GM12878 (cell line): Measurements from ENCODE around the gene MXRA7. TPM values are rescaled to one million over a fixed set of nuclear protein-coding genes. Genes with fewer than 3 reads are reported as not detected.

Experiments used
- ATAC-seq: fragments of 200-7000 bp; cut with Tn5 transposase; 3 replicates; pipeline ENCODE4 v1.9.1; 2020; ENCODE audit warnings: mild to moderate bottlenecking, moderate library complexity
- BruUV-seq: library from RNA; stranded (reverse); fragments of 400-500 nt; replicated peaks from 2 replicates; lab custom pipeline; 2021; lab: Mats Ljungman, UMichigan
- CTCF ChIA-PET: fragments of 300-600 bp; sonication (Branson Sonifier 250); formaldehyde crosslinking; extraction: SDS; loops from one replicate; lab custom pipeline; 2021; ENCODE audit warnings: inconsistent platforms; lab: Yijun Ruan, JAX
- POLR2A ChIA-PET: fragments of 350-600 bp; formaldehyde crosslinking; extraction: SDS; loops from one replicate; lab custom pipeline; 2021; ENCODE audit warnings: inconsistent platforms; lab: Charles Lee
- RAD21 ChIA-PET: fragments of 300-600 bp; sonication (Branson Sonifier 250); formaldehyde crosslinking; loops from one replicate; lab custom pipeline; 2023; ENCODE audit warnings: antibody characterized with exemption; ENCODE audit not compliant: unreplicated experiment; lab: Charles Lee
- SMC1A ChIA-PET: fragments of 300-600 bp; sonication (Branson Sonifier 250); formaldehyde crosslinking; loops from one replicate; lab custom pipeline; 2023; ENCODE audit not compliant: unreplicated experiment, uncharacterized antibody; lab: Charles Lee
- DNase-seq: peaks from one replicate; pipeline ENCODE4 v3.0.0-alpha.2; 2011; ENCODE audit warnings: low read depth, low spot score
- FAIRE-seq: peaks from 3 replicates; lab custom pipeline; 2011; peaks lifted over from hg19 to GRCh38; lab: Jason Lieb, UNC
- H2AFZ ChIP-seq: 2 replicates; pipeline ENCODE4 v1.6.0; 2011; ENCODE audit warnings: low read depth, low read length, control low read depth; ENCODE audit not compliant: control insufficient read depth
- H3K27ac ChIP-seq: 2 replicates; pipeline ENCODE4 v1.5.1; 2011; ENCODE audit warnings: control low read depth; ENCODE audit not compliant: control insufficient read depth, insufficient read depth
- H3K27me3 ChIP-seq, 2 experiments: replicated peaks in 1 of 2; 2 replicates each; pipeline versions ENCODE4 v1.6.0 to v1.6.1; 2011; ENCODE audit warnings: low read length in 1 of 2; ENCODE audit not compliant: control insufficient read depth in 2 of 2, insufficient read depth in 2 of 2
- H3K36me3 ChIP-seq, 2 experiments: 2 replicates each; pipeline ENCODE4 v1.5.1; 2011; ENCODE audit warnings: low read length in 1 of 2; ENCODE audit not compliant: control insufficient read depth in 2 of 2, insufficient read depth in 2 of 2
- H3K4me1 ChIP-seq: 2 replicates; pipeline ENCODE4 v1.6.1; 2011; ENCODE audit warnings: mild to moderate bottlenecking, low read length, moderate library complexity, mixed read lengths; ENCODE audit not compliant: control insufficient read depth, insufficient read depth
- H3K4me2 ChIP-seq: 2 replicates; pipeline ENCODE4 v1.6.0; 2011; ENCODE audit warnings: control low read depth; ENCODE audit not compliant: control insufficient read depth, insufficient read depth
- H3K4me3 ChIP-seq: fragments of 200-600 bp; sonication (generic); 2 replicates; pipeline ENCODE4 v1.5.1; 2016
- H3K79me2 ChIP-seq: 2 replicates; pipeline ENCODE4 v1.6.0; 2011; ENCODE audit warnings: low read length; ENCODE audit not compliant: control insufficient read depth, insufficient read depth
- H3K9ac ChIP-seq: 2 replicates; pipeline ENCODE4 v1.8.0; 2011; ENCODE audit warnings: low read length, control low read depth, mixed read lengths; ENCODE audit not compliant: control insufficient read depth, insufficient read depth
- H3K9me3 ChIP-seq: replicated peaks from 3 replicates; pipeline ENCODE4 v1.5.1; 2011; ENCODE audit warnings: mild to moderate bottlenecking, low read length; ENCODE audit not compliant: control insufficient read depth, insufficient read depth
- H4K20me1 ChIP-seq: 2 replicates; pipeline ENCODE4 v1.6.0; 2011; ENCODE audit not compliant: control insufficient read depth, insufficient read depth
- ATF2 ChIP-seq: IDR thresholded peaks from 2 replicates; pipeline ENCODE4 v1.6.1; 2012; ENCODE audit warnings: low read length, inconsistent platforms
- CEBPZ ChIP-seq: fragments of 150-350 bp; IDR thresholded peaks from 2 replicates; pipeline ENCODE4 v1.6.1; 2016; ENCODE audit warnings: low read depth, low read length
- CTCF ChIP-seq, 3 experiments: IDR thresholded peaks in 2 of 3; conservative IDR thresholded peaks in 1 of 3; 2 replicates each; pipeline ENCODE4 v1.5.1; 2011; ENCODE audit warnings: low read depth in 3 of 3, low read length in 3 of 3, mild to moderate bottlenecking in 3 of 3, control low read depth in 2 of 3, moderate library complexity in 2 of 3, inconsistent platforms in 1 of 3, mixed read lengths in 1 of 3; ENCODE audit not compliant: control insufficient read depth in 2 of 3, insufficient read depth in 1 of 3; ENCODE audit errors: extremely low read depth in 1 of 3
- E2F4 ChIP-seq: IDR thresholded peaks from 2 replicates; pipeline ENCODE4 v1.6.1; 2012; ENCODE audit warnings: low read depth, low read length, improper control_type of control experiment
- EP300 ChIP-seq, 2 experiments: fragments of 150-350 bp in 1 of 2; IDR thresholded peaks; 2 replicates each; pipeline ENCODE4 v1.6.1; 2011 to 2012; ENCODE audit warnings: low read depth in 2 of 2, low read length in 2 of 2, borderline replicate concordance in 1 of 2, improper control_type of control experiment in 1 of 2, inconsistent platforms in 1 of 2; ENCODE audit not compliant: control insufficient read depth in 1 of 2
- IRF3 ChIP-seq: fragments of 450-650 bp; IDR thresholded peaks from 2 replicates; pipeline ENCODE4 v1.6.1; 2014; ENCODE audit warnings: mild to moderate bottlenecking
- IRF5 ChIP-seq: fragments of 450-650 bp; IDR thresholded peaks from 2 replicates; pipeline ENCODE4 v1.6.1; 2017; ENCODE audit warnings: borderline replicate concordance
- NRF1 ChIP-seq: conservative IDR thresholded peaks from 2 replicates; pipeline ENCODE4 v1.6.1; 2011; ENCODE audit warnings: mild to moderate bottlenecking, low read depth, low read length, improper control_type of control experiment
- RUNX3 ChIP-seq: IDR thresholded peaks from 2 replicates; pipeline ENCODE4 v1.6.1; 2012; ENCODE audit warnings: low read length, inconsistent platforms
- TARDBP ChIP-seq: IDR thresholded peaks from 2 replicates; pipeline ENCODE4 v1.6.1; 2016; ENCODE audit warnings: borderline replicate concordance
- ZNF217 ChIP-seq: fragments of 450-650 bp; IDR thresholded peaks from 2 replicates; pipeline ENCODE4 v1.6.1; 2017; ENCODE audit warnings: antibody characterized with exemption, mild to moderate bottlenecking
- ZSCAN29 ChIP-seq: fragments of 450-650 bp; IDR thresholded peaks from 2 replicates; pipeline ENCODE4 v1.6.1; 2017; ENCODE audit warnings: mild to moderate bottlenecking, moderate library complexity
- WGBS: methylation state at CpG from one replicate; pipeline ENCODE4 v1.1.6; 2016; ENCODE audit warnings: low lambda C conversion rate; ENCODE audit not compliant: insufficient replicate concordance, insufficient coverage; ENCODE audit errors: missing lambda C conversion rate; 5-methylcytosine and 5-hydroxymethylcytosine counted together
- in situ Hi-C: fragments of 300-500 bp; cut with MboI; formaldehyde crosslinking; loops from 9 replicates; pipeline ENCODE4 v1.14.3; 2018; ENCODE audit warnings: mixed read lengths
- intact Hi-C: fragments of 100-400 bp; cut with micrococcal nuclease; formaldehyde crosslinking; loops from one replicate; pipeline ENCODE4 v1.14.2; 2022; ENCODE audit not compliant: unreplicated experiment
- polyA plus RNA-seq, 11 experiments: library from polyadenylated mRNA; depleted of rRNA in 4 of 11; unstranded in 6 of 11; stranded (reverse) in 5 of 11; fragments of >200 nt; fragmentation: Nextera tagmentation in 4 of 11; fragmentation: Illumina TruSeq in 1 of 11; extraction: Ambion mirVana in 4 of 11; extraction: Trizol in 1 of 11; gene quantifications; 1 replicate in 1 of 11; 2 replicates in 10 of 11; pipeline versions ENCODE4 v1.2.1 to v1.2.3, GENCODE V29; 2011 to 2016; ENCODE audit warnings: inconsistent platforms in 2 of 11, missing spikeins in 2 of 11, low read depth in 1 of 11
- total RNA-seq, 4 experiments: library from RNA; depleted of rRNA in 3 of 4; stranded (reverse); fragments of >200 nt in 3 of 4; fragmentation: Illumina TruSeq in 1 of 4; extraction: Trizol in 1 of 4; gene quantifications; 2 replicates each; pipeline versions ENCODE4 v1.2.1 to v1.2.3, GENCODE V29; 2013 to 2021

MXRA7 gene
- total and polyA plus RNA-seq, 10 of the 15 experiments (the other 5 are each of a cell fraction or from before 2014, with no cell fraction given): 0.03 to 2.0 (median 0.33) TPM

- no peaks in the 10 kb centered on the region for H3K9me3 ChIP-seq
- no peak overlapping the region for H2AFZ ChIP-seq
- no peak overlapping the region for H3K4me3 ChIP-seq
- intact Hi-C loops: no loop called here
- peaks cover 0 to 6% of the 10 kb centered on the region in 2 experiments; a peak in 2 of 4 replicates for H3K27me3 ChIP-seq
- no peaks in the 10 kb centered on the region for H3K4me1 ChIP-seq
- no peaks in the 10 kb centered on the region for H4K20me1 ChIP-seq
- FAIRE-seq (no peak), ATAC-seq (no peak), DNase-seq (no peak)
- H3K4me2 ChIP-seq: no peak overlapping the region
- in situ Hi-C loops: loop anchor here (5.0 kb wide), 1 partner anchor 160 kb away; no protein-coding TSS in a partner anchor
- H3K27ac ChIP-seq: no peak overlapping the region
- RAD21 ChIA-PET: interaction anchor here (1.0 to 1.9 kb wide), 4 partner anchors 10 to 175 kb away, joined by 3 to 11 read pairs (median 10); no protein-coding TSS in a partner anchor
- POLR2A ChIA-PET: interaction anchor here (0.6 kb wide), 1 partner anchor 48 kb away, joined by 3 read pairs; no protein-coding TSS in a partner anchor
- no peak overlapping the region for H3K9ac ChIP-seq
- 63% methylated on average over 12 of the region's 12 CpGs for WGBS
- no peaks in the 10 kb centered on the region for H3K79me2 ChIP-seq
- no TSS peak for BruUV-seq
- no peak for TF ChIP-seq IRF5
- no peak for TF ChIP-seq ATF2
- no peak for TF ChIP-seq NRF1
- no peak for TF ChIP-seq ZSCAN29
- no peak for TF ChIP-seq E2F4
- TF ChIP-seq RUNX3: no peak
- TF ChIP-seq EP300 (IDR thresholded peaks at IDR 0.05; ENCODE audit: borderline replicate concordance in 1 of 2, control insufficient read depth in 1 of 2, low read depth in 2 of 2, low read length in 2 of 2): no peak
- TF ChIP-seq ZNF217: no peak
- no peak for TF ChIP-seq TARDBP
- TF ChIP-seq CEBPZ: no peak
- TF ChIP-seq IRF3: no peak
- TF ChIP-seq CTCF (IDR thresholded peaks at IDR 0.05 in 2 of 3, conservative IDR thresholded peaks at IDR 0.05 in 1 of 3; ENCODE audit: control insufficient read depth in 2 of 3, extremely low read depth in 1 of 3, insufficient read depth in 1 of 3, low read depth in 3 of 3, low read length in 3 of 3): no peak
- SMC1A ChIA-PET: interaction anchor here (1.1 to 2.0 kb wide), 7 partner anchors 11 to 161 kb away, joined by 4 to 14 read pairs (median 8); no protein-coding TSS in a partner anchor
- no peaks in the 10 kb centered on the region for H3K36me3 ChIP-seq
- CTCF ChIA-PET: interaction anchor here (1.0 to 3.9 kb wide), 22 partner anchors 9 to 390 kb away, joined by 3 to 37 read pairs (median 7); partner anchors contain the start of gene ST6GALNAC1
These were observed 28.5 kb downstream of the MXRA7 start for GRCh38 chr17:76682296-76682695.
